GM12801 (cell line): ENCODE data around the gene NLRX1.

Source experiments
- CTCF ChIP-seq: IDR thresholded peaks from one replicate; pipeline ENCODE4 v1.5.1; 2011; ENCODE audit warnings: control low read depth; ENCODE audit not compliant: insufficient read length; ENCODE audit errors: extremely low read depth

NLRX1 gene

DNA sequence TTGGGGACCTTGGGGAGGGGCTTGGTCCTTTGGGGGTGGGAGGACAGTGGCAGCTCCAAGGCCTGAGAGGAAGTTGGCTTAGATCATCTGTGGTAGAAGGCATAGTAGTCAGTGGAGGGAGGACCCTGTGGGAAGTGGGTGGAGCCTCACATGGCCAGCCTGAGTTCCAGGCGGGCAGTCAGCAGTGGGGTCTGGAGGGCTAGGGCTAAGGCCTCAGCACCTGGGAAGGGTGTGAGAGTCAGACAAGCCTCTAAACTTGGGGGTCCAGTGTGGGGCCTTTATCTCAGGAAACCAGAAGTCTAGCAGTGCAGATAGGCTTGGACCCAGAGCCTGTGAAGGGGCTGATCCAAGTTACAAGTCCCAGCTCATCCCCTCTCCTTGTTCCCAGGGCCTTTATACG lies 4.0 kb downstream of the NLRX1 start:
- no peak for TF ChIP-seq CTCF

- no peak for TF ChIP-seq CTCF
Observed at GRCh38 chr11:119173453-119173852, 4.9 kb downstream of the NLRX1 start.

- TF ChIP-seq CTCF = no peak
Observed at GRCh38 chr11:119175493-119176077, 7.1 kb downstream of the NLRX1 start.

GRCh38 chr11:119178166-119178680 lies 9.7 kb downstream of the NLRX1 start:
- TF ChIP-seq CTCF = no peak

- TF ChIP-seq CTCF = no peak
Observed at GRCh38 chr11:119179342-119179741, 10.8 kb downstream of the NLRX1 start.

GRCh38 chr11:119179983-119180382 lies 11.5 kb downstream of the NLRX1 start:
- no peak for TF ChIP-seq CTCF

DNA sequence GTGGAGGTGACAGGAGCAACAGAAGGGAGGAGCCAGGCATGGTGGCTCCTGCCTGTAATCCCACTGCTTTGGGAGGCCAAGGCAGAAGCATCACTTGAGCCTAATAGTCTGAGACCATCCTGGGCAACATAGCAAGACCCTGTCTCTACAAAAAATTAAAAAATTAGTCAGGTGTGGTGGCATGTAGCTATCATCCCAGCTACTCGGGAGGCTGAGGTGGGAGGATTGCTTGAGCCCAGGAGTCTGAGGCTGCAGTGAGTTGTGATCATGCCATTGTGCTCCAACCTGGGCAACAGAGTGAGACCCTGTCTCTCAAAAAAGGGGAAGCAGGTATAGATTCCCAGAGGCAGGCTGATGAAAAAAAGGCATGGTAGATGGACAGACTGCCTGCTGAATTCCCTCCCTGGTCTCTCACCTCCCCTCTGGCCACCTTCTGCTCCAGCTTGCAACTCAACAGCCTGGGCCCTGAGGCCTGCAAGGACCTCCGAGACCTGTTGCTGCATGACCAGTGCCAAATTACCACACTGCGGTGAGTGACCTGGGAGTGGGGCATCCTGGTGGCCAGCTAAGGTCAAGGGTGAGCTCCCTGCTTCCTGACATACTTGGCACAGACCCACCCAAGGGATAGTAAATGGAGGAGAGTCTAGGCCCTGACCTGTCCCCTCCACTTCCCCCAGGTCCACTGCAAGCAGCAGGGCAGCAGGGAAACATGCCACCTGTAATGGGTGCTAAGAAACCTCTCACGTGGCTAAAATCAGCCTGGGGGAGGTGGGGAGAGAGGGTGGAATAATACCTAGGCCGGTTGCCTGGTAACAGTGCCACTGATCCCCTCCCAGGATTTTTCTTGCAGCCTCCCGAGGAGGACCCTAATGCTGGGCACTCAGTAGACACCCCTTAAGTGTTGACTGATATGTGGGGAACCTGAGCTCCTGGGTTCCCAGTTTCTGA lies 12.5 kb downstream of the NLRX1 start:
- no peak for TF ChIP-seq CTCF
